ENCODE data around the gene KBTBD3.

The KBTBD3 gene, protein sequence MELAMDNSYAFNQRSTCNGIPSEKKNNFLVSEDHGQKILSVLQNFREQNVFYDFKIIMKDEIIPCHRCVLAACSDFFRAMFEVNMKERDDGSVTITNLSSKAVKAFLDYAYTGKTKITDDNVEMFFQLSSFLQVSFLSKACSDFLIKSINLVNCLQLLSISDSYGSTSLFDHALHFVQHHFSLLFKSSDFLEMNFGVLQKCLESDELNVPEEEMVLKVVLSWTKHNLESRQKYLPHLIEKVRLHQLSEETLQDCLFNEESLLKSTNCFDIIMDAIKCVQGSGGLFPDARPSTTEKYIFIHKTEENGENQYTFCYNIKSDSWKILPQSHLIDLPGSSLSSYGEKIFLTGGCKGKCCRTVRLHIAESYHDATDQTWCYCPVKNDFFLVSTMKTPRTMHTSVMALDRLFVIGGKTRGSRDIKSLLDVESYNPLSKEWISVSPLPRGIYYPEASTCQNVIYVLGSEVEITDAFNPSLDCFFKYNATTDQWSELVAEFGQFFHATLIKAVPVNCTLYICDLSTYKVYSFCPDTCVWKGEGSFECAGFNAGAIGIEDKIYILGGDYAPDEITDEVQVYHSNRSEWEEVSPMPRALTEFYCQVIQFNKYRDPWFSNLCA

GRCh38 chr11:106076919-106077608, at the start of gene KBTBD3:
KBTBD3 (minus strand) TSS chr11:106077347; CDS start chr11:106059097, 18,250 bp downstream.
- TF ChIP-seq, protein P1, sequence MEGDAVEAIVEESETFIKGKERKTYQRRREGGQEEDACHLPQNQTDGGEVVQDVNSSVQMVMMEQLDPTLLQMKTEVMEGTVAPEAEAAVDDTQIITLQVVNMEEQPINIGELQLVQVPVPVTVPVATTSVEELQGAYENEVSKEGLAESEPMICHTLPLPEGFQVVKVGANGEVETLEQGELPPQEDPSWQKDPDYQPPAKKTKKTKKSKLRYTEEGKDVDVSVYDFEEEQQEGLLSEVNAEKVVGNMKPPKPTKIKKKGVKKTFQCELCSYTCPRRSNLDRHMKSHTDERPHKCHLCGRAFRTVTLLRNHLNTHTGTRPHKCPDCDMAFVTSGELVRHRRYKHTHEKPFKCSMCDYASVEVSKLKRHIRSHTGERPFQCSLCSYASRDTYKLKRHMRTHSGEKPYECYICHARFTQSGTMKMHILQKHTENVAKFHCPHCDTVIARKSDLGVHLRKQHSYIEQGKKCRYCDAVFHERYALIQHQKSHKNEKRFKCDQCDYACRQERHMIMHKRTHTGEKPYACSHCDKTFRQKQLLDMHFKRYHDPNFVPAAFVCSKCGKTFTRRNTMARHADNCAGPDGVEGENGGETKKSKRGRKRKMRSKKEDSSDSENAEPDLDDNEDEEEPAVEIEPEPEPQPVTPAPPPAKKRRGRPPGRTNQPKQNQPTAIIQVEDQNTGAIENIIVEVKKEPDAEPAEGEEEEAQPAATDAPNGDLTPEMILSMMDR (conservative IDR thresholded peaks at IDR 0.05; ENCODE audit: low read depth, low read length): peak; percentile 55
- peak within 1 kb of the TSS; percentile 96 for H3K4me3 ChIP-seq (ENCODE audit: low read depth, low read length)

DNA sequence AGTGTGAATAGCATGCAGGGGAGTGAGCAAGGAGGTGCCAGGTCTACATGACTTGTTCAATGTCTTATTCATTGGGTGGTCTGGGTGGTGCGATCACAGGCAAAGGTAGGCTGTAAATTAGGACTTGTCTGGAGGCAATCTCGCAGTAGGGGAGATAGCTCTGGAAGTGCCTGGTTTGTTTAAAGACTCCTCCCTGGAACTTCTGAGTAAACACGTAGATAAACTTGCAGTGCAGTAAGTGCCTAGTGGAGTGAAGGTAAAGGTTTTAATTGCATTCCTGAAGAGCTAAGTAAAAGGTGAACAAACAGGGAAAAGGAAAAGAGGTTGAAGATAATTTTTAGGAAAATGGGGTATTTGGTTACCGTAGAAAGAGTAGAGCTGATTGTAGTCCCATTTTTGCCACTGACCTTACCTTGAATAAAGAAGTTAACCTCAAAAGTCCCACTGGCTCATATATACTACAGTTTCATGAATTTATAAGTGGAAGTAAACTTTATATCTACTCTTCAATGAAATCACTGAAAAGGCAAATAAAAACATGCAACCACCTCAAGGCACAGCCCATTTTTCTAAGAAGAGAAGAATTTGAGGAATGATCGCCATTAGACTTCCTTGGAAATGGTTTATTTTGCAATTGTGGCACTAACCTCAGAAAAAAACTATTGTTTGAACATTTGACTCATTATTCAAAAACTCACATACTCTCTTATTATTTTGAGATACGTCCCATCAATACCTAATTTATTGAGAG, 44.6 kb upstream of the KBTBD3 start:
- no peak for DNase-seq (ENCODE audit: low read depth)
- TF ChIP-seq, protein P1 (conservative IDR thresholded peaks at IDR 0.05; ENCODE audit: low read depth, low read length): no peak
- no peak overlapping the region for H3K4me3 ChIP-seq (ENCODE audit: low read depth, low read length)

More at GRCh38 chr11:106076919-106077608, at the start of gene KBTBD3:
- peak; percentile 100 for DNase-seq (ENCODE audit: low read depth)

GRCh38 chr11:106105986-106106385, 28.8 kb upstream of the KBTBD3 start:
- no peak for DNase-seq (ENCODE audit: low read depth)
- TF ChIP-seq, protein P1 (conservative IDR thresholded peaks at IDR 0.05; ENCODE audit: low read depth, low read length): no peak

GRCh38 chr11:106101819-106102218, 24.7 kb upstream of the KBTBD3 start:
- TF ChIP-seq, protein P1 (conservative IDR thresholded peaks at IDR 0.05; ENCODE audit: low read depth, low read length): no peak
- H3K4me3 ChIP-seq (ENCODE audit: low read depth, low read length): no peak overlapping the region
- DNase-seq (ENCODE audit: low read depth): peak; percentile 14

More at GRCh38 chr11:106105986-106106385, 28.8 kb upstream of the KBTBD3 start:
- H3K4me3 ChIP-seq (ENCODE audit: low read depth, low read length): no peak overlapping the region

DNA sequence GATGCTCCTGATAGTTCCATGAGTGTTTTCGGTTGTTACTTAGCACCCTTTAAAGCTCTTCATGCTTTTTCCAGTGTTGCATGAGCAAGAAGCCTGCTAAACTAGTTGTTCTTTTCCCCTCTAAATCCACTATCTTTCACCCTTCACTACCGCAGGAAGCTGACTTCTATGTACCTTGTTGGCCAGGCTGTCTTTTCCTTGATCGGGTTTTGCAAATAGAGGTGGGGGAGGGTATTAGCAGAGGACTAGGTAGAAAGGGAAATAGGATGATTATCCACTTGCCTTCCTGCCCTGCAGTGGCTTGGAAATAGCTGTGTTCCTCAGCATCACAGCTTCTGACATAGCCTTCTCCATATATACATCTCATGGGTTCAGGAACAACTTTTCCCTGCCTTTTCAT, 24.2 kb upstream of the KBTBD3 start:
- TF ChIP-seq, protein P1 (conservative IDR thresholded peaks at IDR 0.05; ENCODE audit: low read depth, low read length): no peak
- H3K4me3 ChIP-seq (ENCODE audit: low read depth, low read length): no peak overlapping the region
- no peak for DNase-seq (ENCODE audit: low read depth)

DNA sequence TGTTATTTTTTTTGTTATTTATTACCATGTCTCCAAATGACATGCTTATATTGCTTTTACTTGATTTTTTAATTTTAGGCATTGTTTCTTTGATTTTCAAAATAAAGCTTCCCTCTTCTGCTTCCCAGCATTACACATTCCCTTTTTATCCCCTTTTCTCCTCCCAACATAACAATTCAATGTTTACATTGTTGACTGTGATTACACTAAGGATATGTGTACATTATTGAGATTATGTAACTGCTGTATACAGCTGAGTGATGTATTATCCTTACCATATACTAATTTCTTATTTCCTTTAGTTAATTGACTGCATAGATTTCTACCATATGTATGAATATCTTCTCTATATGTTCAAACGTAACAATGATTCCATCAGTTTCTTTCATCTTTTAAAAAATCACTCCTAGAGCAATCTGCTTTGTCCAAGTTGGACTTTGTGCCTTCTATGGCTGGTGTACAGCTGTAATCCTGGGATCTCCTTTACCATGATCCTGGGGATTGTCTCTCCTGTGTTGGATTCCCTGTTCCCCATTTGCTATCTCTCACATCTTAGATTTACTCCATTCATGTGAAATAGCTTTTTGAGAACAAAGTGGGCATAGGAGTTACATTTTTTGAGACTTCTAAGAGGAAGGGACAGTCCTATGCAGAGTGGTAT, 21.9 kb upstream of the KBTBD3 start:
- DNase-seq (ENCODE audit: low read depth): no peak
- TF ChIP-seq, protein P1 (conservative IDR thresholded peaks at IDR 0.05; ENCODE audit: low read depth, low read length): no peak
- H3K4me3 ChIP-seq (ENCODE audit: low read depth, low read length): no peak overlapping the region

All from choroid plexus epithelial cell (primary cell).